HL-60 (cell line): ENCODE data around the gene MLC1.

Experiments used
- DNase-seq, 2 experiments: peaks; one replicate each; pipeline ENCODE4 v3.0.0-alpha.2; 2010 to 2020; ENCODE audit warnings: low read depth in 1 of 2, low spot score in 1 of 2
- H3K27ac ChIP-seq: fragments of 250-450 bp; sonication (Bioruptor Pico); replicated peaks from 2 replicates; pipeline ENCODE4 v1.5.1; 2020; ENCODE audit warnings: mild to moderate bottlenecking, moderate library complexity
- H3K27me3 ChIP-seq: fragments of 250-450 bp; sonication (Bioruptor Pico); 2 replicates; pipeline ENCODE4 v1.5.1; 2021; ENCODE audit warnings: mild to moderate bottlenecking, moderate library complexity; ENCODE audit not compliant: insufficient read depth, poor library complexity, severe bottlenecking
- H3K4me3 ChIP-seq: replicated peaks from 2 replicates; pipeline ENCODE4 v1.5.1; 2011; ENCODE audit warnings: mild to moderate bottlenecking, control low read depth, low read length; ENCODE audit not compliant: insufficient read depth
- CTCF ChIP-seq: IDR thresholded peaks from one replicate; pipeline ENCODE4 v1.5.1; 2011; ENCODE audit warnings: low read length, control low read depth, inconsistent platforms; ENCODE audit not compliant: insufficient read depth
- GABPA ChIP-seq: IDR thresholded peaks from 2 replicates; pipeline ENCODE4 v1.6.1; 2012; ENCODE audit warnings: low read depth
- POLR2AphosphoS5 ChIP-seq: IDR thresholded peaks from 2 replicates; pipeline ENCODE4 v1.6.1; 2012; ENCODE audit warnings: low read depth
- REST ChIP-seq: IDR thresholded peaks from 2 replicates; pipeline ENCODE4 v1.6.1; 2012; ENCODE audit warnings: low read depth; ENCODE audit not compliant: insufficient replicate concordance
- SPI1 ChIP-seq: IDR thresholded peaks from 2 replicates; pipeline ENCODE4 v1.6.1; 2012; ENCODE audit warnings: low read depth, mild to moderate bottlenecking, borderline replicate concordance

Gene MLC1

DNA sequence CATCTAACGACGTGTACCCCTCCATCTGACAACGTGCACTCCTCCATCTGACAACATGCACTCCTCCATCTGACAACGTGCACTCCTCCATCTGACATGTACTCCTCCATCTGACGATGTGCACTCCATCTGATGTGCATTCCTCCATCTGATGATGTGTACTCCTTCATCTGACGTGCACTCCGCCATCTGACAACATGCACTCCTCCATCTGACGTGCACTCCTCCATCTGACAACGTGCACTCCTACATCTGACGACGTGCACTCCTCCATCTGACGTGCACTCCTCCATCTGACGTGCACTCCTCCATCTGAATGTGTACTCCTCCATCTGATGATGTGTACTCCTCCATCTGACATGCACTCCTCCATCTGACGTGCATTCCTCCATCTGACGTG, 64.6 kb downstream of the MLC1 start:
- TF ChIP-seq SPI1 (no peak), GABPA (no peak), CTCF (no peak), REST (no peak), POLR2AphosphoS5 (no peak)
- no peak overlapping the region for H3K4me3 ChIP-seq
- no peak overlapping the region for H3K27ac ChIP-seq
- no peak for DNase-seq
- peaks cover 16% of the 10 kb centered on the region for H3K27me3 ChIP-seq

GRCh38 chr22:50019316-50019715, 65.9 kb downstream of the MLC1 start:
- no peak for DNase-seq
- Histone ChIP-seq H3K4me3 (no peak overlapping the region), H3K27ac (no peak overlapping the region), H3K27me3 (peaks cover 24% of the 10 kb centered on the region)
- no peak for TF ChIP-seq GABPA
- no peak for TF ChIP-seq CTCF
- no peak for TF ChIP-seq SPI1
- TF ChIP-seq REST, result no peak
- TF ChIP-seq POLR2AphosphoS5, result no peak

DNA sequence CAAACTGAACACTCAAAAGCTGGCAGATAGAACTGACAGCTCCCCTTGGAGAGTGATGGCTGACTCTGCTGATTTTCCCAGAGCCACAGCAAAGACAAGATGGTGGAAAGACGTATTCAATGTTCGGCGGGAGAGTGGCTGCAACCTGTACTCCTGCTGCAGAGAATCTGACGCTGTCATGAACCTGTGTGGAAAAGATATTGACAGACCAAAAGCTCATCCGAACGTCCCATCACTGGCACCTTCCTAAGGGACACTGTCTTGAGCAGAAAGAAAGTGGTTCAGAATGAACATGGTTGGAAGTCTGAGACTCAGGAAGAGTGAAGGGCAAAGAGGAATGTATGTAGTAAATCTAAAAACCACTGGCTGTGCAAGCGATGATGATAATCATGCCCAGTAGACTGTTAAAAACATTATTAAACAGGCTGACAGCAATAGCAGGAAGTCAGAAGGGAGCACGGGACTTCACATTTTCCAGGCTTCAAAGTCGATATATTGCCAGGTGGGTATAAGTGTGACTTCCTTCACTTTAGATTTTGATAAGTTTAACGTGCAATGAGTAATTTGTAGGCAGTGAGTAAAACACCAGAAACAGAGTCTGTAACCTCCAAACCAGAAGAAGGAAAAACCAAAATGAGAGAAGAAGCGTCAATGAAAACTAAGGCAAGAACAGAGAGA, 66.5 kb downstream of the MLC1 start:
- Histone ChIP-seq H3K27me3 (peaks cover 30% of the 10 kb centered on the region), H3K27ac (no peak overlapping the region), H3K4me3 (no peak overlapping the region)
- DNase-seq, result no peak
- TF ChIP-seq CTCF (no peak), GABPA (no peak), POLR2AphosphoS5 (no peak), REST (no peak), SPI1 (no peak)
